ENCODE data around the gene SFMBT2.
"Not testable (repeated sequence)": the region's sequence is repeated elsewhere in the genome, so short reads cannot be mapped to it uniquely, and the experiment has no call there.

Gene SFMBT2

DNA sequence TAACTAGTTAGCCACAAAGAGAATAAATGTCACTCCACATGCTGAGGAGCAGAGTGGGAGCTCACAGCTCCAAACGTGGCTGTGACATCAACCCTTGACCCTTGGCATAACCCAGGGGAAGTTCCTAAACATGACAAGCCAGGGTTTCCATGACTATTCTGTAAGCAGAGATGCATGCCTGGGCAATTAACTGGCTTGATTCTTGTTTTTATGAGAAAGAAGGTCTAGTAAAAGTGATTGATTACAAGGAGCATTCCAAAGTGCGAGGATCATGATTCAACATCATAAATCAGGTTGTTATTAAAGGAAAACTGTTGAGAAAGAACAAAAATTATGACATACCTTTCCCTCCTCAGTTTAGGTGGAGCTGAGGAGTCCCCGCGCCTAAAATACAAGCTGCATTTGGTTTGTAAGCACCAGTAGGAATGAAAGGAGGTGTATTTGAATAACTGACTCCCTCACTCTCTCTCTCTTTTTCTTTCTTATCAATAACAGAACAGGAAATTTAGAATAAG lies 108.4 kb downstream of the SFMBT2 start:
- H3K9ac ChIP-seq (ENCODE audit: low read depth, low read length), result no peak overlapping the region
- H3K4me3 ChIP-seq (ENCODE audit: low read depth, low read length), result no peak overlapping the region
- no peaks in the 10 kb centered on the region for H3K36me3 ChIP-seq (ENCODE audit: control insufficient read depth, insufficient read depth, low read length)
- no peaks in the 10 kb centered on the region for H3K4me1 ChIP-seq (ENCODE audit: control insufficient read depth, insufficient read depth, low read length)
- H3K27me3 ChIP-seq (ENCODE audit: control insufficient read depth, insufficient read depth, low read length), result no peaks in the 10 kb centered on the region
- H3K9me3 ChIP-seq (ENCODE audit: control insufficient read depth, insufficient read depth, low read length), result no peaks in the 10 kb centered on the region

DNA sequence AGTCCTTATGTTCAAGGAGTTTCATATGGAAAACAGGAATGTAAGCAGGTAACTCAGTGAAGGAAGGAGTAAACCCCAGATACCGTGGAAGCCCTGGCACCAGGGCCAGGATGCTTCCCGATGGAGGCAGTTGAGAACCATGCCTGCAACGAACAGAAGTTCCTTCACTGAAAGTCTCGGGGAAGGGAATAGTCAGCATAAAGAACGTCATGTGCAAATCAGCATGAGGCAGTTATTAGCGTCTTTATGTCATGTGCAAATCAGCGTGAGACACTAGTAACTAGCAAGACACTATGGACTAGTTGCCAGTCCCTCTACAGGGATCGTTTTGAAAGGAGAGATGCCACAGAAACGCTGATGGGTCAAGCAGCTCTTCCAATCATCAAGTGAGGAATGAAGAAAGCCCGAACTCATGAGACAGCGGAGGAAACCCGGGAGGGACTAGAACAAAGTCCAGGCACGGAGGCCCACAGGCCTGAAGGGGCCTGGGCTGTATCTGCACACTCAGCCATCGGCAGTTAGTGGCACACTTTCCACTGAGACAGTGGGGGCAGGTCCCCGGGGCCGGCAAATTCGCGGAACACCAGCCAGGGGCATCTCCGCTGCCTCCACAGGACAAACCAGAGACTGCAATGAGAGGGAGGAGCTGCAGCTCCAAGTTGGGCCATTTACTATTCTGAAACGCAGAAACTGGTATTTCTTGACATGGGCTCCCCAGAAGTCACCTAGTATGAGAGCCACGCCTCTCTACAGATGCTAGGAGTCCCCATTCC lies 109.6 kb downstream of the SFMBT2 start:
- no peaks in the 10 kb centered on the region for H3K27me3 ChIP-seq (ENCODE audit: control insufficient read depth, insufficient read depth, low read length)
- H3K36me3 ChIP-seq (ENCODE audit: control insufficient read depth, insufficient read depth, low read length), result no peaks in the 10 kb centered on the region
- no peak overlapping the region for H3K9ac ChIP-seq (ENCODE audit: low read depth, low read length)
- no peaks in the 10 kb centered on the region for H3K9me3 ChIP-seq (ENCODE audit: control insufficient read depth, insufficient read depth, low read length)
- H3K4me1 ChIP-seq (ENCODE audit: control insufficient read depth, insufficient read depth, low read length), result no peaks in the 10 kb centered on the region
- H3K4me3 ChIP-seq (ENCODE audit: low read depth, low read length), result no peak overlapping the region

DNA sequence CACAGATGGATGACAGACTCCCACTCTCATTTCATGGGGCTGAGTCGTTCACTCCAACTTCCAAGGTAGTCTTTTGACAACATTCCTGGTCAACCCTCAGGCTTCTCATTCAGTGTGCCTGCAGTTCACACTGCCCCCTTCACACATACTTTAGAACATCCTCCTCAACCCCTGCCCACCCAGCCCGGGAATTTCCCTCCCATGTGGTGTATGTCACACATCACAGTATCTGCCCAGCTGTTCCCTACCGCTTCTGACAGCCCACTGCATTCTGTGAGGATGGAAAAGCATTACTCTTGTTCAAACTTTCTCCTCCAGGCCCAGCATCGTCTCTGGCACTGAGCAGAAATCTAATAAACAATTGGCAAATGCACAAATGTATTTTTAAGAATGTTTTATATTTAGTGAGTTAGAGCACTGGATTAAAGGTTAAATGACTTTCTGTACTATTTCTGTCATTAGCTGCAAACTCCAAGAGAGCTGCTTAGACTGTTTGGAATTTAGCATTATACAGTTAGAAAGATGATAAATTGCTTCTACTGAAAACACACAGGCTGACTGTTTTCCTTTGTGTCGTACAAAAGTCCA lies 110.4 kb downstream of the SFMBT2 start:
- H3K36me3 ChIP-seq (ENCODE audit: control insufficient read depth, insufficient read depth, low read length), result no peaks in the 10 kb centered on the region
- H3K9ac ChIP-seq (ENCODE audit: low read depth, low read length), result no peak overlapping the region
- no peaks in the 10 kb centered on the region for H3K9me3 ChIP-seq (ENCODE audit: control insufficient read depth, insufficient read depth, low read length)
- H3K4me1 ChIP-seq (ENCODE audit: control insufficient read depth, insufficient read depth, low read length), result no peaks in the 10 kb centered on the region
- H3K4me3 ChIP-seq (ENCODE audit: low read depth, low read length), result no peak overlapping the region
- H3K27me3 ChIP-seq (ENCODE audit: control insufficient read depth, insufficient read depth, low read length), result no peaks in the 10 kb centered on the region

DNA sequence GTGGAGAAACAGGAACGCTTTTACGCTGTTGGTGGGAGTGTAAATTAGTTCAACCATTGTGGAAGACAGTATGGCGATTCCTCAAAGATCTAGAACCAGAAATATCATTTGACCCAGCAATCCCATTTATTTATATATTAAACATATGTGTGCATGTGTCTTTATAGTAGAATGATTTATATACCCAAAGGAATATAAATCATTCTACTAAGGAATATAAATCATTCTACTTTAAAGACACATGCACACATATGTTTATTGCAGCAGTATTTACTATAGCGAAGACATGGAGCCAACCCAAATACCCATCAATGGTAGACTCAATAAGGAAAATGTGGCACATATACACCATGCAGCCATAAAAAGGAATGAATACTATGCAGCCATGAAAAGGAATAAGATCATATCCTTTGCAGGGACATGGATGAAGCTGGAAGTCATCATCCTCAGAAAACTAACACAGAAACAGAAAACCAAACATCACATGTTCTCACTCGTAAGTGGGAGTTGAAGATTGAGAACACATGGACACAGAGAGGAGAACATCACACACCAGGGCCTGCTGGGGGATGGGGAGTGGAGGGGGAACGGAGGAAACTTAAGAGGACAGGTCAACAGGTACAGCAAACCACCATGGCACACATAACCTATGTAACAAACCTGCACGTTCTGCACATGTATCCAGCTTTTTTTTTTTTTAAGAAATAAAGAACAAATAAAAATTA lies 111.1 kb downstream of the SFMBT2 start:
- H3K9ac ChIP-seq (ENCODE audit: low read depth, low read length); H3K27me3 ChIP-seq (ENCODE audit: control insufficient read depth, insufficient read depth, low read length); H3K36me3 ChIP-seq (ENCODE audit: control insufficient read depth, insufficient read depth, low read length); H3K9me3 ChIP-seq (ENCODE audit: control insufficient read depth, insufficient read depth, low read length); H3K4me3 ChIP-seq (ENCODE audit: low read depth, low read length); H3K4me1 ChIP-seq (ENCODE audit: control insufficient read depth, insufficient read depth, low read length): not testable (repeated sequence)

DNA sequence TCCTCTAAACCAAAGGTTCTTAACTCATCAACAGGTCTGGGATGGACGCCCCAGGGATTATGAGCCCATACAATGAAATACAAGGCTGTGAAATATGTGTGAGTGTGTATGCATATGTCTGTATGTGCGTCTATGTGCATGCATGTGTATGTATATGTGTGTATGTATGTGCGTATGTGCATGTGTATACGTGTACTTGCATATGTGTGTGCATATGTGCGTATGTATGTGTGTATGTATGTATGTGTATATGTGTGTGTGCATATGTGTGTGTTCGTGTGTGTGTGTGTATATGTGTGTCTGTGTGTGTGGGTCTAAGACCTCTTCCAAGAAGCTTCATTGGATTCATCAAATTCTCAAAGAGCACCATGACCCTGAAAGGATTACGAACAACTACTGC lies 112.3 kb downstream of the SFMBT2 start:
- H3K36me3 ChIP-seq (ENCODE audit: control insufficient read depth, insufficient read depth, low read length), result no peaks in the 10 kb centered on the region
- H3K4me1 ChIP-seq (ENCODE audit: control insufficient read depth, insufficient read depth, low read length), result no peaks in the 10 kb centered on the region
- H3K9ac ChIP-seq (ENCODE audit: low read depth, low read length), result no peak overlapping the region
- H3K9me3 ChIP-seq (ENCODE audit: control insufficient read depth, insufficient read depth, low read length), result no peaks in the 10 kb centered on the region
- H3K27me3 ChIP-seq (ENCODE audit: control insufficient read depth, insufficient read depth, low read length), result no peaks in the 10 kb centered on the region
- no peak overlapping the region for H3K4me3 ChIP-seq (ENCODE audit: low read depth, low read length)

DNA sequence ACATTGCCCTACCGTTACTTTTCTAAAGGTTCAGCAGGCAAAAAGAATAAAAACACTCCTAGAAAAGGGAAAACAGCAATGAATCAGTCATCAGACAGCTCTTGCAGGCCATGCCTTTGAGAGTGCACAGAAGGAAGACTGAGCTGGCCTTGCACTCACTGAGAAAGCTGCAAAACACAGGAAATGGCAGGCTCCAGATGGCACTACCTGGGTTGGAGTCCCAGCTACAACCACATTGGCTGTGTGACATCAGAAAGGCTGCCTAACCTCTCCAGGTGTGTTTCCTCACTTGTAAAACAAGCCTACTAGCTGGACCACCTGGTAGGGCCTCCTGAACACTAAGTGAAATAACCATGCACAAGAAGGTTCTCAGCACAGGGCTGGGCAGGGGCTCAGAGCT lies 113.7 kb downstream of the SFMBT2 start:
- no peaks in the 10 kb centered on the region for H3K36me3 ChIP-seq (ENCODE audit: control insufficient read depth, insufficient read depth, low read length)
- H3K27me3 ChIP-seq (ENCODE audit: control insufficient read depth, insufficient read depth, low read length), result no peaks in the 10 kb centered on the region
- H3K9ac ChIP-seq (ENCODE audit: low read depth, low read length), result no peak overlapping the region
- H3K9me3 ChIP-seq (ENCODE audit: control insufficient read depth, insufficient read depth, low read length), result no peaks in the 10 kb centered on the region
- no peak overlapping the region for H3K4me3 ChIP-seq (ENCODE audit: low read depth, low read length)
- H3K4me1 ChIP-seq (ENCODE audit: control insufficient read depth, insufficient read depth, low read length), result no peaks in the 10 kb centered on the region

DNA sequence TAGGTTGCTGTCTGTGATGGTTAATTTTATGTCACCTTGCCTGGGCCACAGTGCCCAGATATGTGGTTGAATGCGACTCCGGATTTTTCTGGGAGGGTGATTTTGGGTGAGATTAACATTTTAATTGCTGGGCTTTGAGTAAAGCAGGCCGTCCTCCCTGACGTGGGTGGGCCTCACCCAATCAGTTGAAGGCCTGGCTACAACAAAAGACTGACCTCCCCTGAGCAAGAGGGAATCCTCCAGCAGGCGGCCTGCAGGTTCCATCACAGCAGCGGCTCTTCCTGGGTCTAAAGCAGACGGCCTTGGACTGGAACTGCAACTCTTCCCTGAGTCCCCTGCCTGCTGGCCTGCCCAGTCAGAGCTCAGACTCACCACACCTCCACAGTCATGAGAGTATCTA lies 114.2 kb downstream of the SFMBT2 start:
- no peaks in the 10 kb centered on the region for H3K36me3 ChIP-seq (ENCODE audit: control insufficient read depth, insufficient read depth, low read length)
- no peaks in the 10 kb centered on the region for H3K9me3 ChIP-seq (ENCODE audit: control insufficient read depth, insufficient read depth, low read length)
- no peak overlapping the region for H3K9ac ChIP-seq (ENCODE audit: low read depth, low read length)
- H3K4me1 ChIP-seq (ENCODE audit: control insufficient read depth, insufficient read depth, low read length), result no peaks in the 10 kb centered on the region
- no peaks in the 10 kb centered on the region for H3K27me3 ChIP-seq (ENCODE audit: control insufficient read depth, insufficient read depth, low read length)
- H3K4me3 ChIP-seq (ENCODE audit: low read depth, low read length), result no peak overlapping the region

DNA sequence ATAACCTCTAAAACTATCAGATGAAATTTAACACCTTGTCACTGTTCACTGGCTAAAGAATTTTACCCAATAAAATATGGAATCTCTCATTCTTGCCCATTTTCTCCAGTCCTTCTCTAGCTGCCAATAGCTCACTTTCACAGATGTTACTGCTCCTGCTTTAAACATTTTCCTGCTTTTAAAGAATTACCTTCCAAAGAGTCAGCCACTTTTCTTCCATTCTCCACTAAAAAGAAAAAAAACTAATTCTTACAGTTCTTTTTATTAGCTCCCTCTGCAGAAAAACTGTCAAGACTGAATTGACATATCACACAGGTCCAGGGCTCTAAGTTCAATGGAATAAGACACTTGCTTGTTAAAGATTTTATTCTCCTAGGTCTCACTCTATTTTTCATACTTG lies 114.8 kb downstream of the SFMBT2 start:
- H3K9me3 ChIP-seq (ENCODE audit: control insufficient read depth, insufficient read depth, low read length), result no peaks in the 10 kb centered on the region
- no peaks in the 10 kb centered on the region for H3K27me3 ChIP-seq (ENCODE audit: control insufficient read depth, insufficient read depth, low read length)
- no peak overlapping the region for H3K9ac ChIP-seq (ENCODE audit: low read depth, low read length)
- H3K36me3 ChIP-seq (ENCODE audit: control insufficient read depth, insufficient read depth, low read length), result no peaks in the 10 kb centered on the region
- H3K4me3 ChIP-seq (ENCODE audit: low read depth, low read length), result no peak overlapping the region
- no peaks in the 10 kb centered on the region for H3K4me1 ChIP-seq (ENCODE audit: control insufficient read depth, insufficient read depth, low read length)

DNA sequence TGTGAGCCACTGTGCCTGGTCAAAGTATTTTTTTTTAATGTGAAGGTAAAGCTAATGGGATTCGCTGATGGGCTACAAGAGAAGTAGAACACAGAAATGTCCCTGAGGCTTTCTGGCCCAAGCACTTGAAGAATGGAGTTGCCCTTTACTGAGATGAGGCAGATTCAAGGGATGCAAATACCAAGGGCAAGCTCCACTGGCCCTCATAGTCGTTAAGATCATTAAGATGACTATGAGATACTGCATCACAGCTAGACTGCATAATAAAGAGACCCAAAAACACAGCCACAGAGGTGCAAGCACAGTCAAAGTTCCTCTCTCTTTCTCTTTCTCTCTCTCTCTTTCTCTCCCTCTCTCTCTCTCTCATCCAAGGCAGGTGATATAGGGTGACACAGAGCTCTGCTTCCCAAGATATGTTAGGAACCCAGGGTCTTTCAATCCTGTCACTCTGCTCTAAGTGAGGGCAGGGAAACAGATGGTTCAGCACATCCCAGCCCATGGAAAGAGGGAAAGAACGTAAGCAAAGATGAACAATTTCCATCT lies 117.4 kb downstream of the SFMBT2 start:
- Histone ChIP-seq H3K4me1 (ENCODE audit: control insufficient read depth, insufficient read depth, low read length) (no peaks in the 10 kb centered on the region), H3K4me3 (ENCODE audit: low read depth, low read length) (no peak overlapping the region), H3K36me3 (ENCODE audit: control insufficient read depth, insufficient read depth, low read length) (no peaks in the 10 kb centered on the region), H3K27me3 (ENCODE audit: control insufficient read depth, insufficient read depth, low read length) (no peaks in the 10 kb centered on the region), H3K9me3 (ENCODE audit: control insufficient read depth, insufficient read depth, low read length) (no peaks in the 10 kb centered on the region), H3K9ac (ENCODE audit: low read depth, low read length) (no peak overlapping the region)

DNA sequence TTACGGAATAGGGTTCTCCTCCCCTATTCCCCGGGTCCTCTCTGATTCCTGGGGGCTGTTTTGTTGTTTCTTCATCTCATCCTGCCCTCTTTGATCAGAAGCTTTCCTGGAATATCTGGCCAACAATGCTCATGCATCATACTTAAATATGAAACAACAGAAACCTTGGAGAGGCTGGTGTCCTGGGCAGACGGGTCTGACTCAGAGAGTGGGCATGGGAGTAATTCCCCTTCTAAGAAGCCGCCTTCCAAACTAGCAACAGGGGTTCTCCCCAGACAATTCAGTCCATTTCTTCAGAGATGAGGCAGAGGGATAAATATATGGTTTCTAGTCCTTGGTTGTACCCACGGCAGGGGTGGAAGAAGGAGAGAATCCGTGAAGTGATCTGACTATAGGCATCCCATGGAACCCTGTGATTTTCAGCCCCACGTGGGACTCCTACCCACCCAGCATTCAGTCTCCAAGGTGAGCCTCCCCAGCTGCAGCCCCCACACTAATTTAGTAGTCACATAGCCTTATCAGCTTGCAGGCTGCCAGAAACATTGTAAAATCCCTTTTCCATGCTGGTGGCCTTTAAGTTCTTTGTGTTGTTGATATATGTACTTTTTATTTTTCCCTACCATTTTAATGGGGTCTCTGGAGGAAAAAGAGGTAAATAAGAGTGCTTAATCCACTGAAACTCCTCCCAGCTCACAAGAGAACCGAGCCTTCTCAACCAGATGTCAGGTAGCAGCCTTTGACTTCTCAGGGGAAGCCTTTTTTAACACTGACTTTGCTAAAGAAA lies 119.2 kb downstream of the SFMBT2 start:
- no peaks in the 10 kb centered on the region for H3K36me3 ChIP-seq (ENCODE audit: control insufficient read depth, insufficient read depth, low read length)
- no peaks in the 10 kb centered on the region for H3K27me3 ChIP-seq (ENCODE audit: control insufficient read depth, insufficient read depth, low read length)
- H3K4me1 ChIP-seq (ENCODE audit: control insufficient read depth, insufficient read depth, low read length), result no peaks in the 10 kb centered on the region
- H3K9ac ChIP-seq (ENCODE audit: low read depth, low read length), result no peak overlapping the region
- no peaks in the 10 kb centered on the region for H3K9me3 ChIP-seq (ENCODE audit: control insufficient read depth, insufficient read depth, low read length)
- H3K4me3 ChIP-seq (ENCODE audit: low read depth, low read length), result no peak overlapping the region

DNA sequence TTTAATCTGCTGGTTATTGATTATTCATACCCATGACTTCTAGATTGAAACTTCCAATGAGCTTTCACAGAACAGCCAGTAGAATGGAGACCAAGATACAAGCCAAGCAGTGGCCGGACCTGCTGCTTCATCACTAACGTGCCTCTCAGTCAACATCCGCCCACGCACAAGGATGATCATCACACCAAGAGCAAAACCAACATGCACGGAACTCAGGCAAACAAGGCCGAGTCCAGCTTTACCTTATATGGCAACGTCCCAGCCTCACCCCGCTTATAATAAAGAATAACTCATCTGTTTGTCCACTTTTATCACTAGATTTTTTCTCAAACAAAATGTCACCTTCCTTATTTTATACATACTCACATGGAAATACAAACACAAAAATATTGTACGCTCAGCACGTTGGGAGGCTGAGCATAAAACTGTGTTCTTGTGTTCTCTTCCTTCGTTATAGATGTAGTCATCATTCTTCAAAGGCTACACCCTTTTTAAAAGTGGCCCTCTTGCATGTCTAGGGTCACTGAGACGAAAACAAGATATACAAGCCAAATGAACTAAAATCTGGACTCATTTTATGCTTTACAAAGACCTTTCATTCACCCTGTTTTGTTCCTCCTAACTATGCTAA lies 122.7 kb downstream of the SFMBT2 start:
- Histone ChIP-seq H3K4me3 (ENCODE audit: low read depth, low read length) (no peak overlapping the region), H3K9me3 (ENCODE audit: control insufficient read depth, insufficient read depth, low read length) (no peaks in the 10 kb centered on the region), H3K36me3 (ENCODE audit: control insufficient read depth, insufficient read depth, low read length) (no peaks in the 10 kb centered on the region), H3K4me1 (ENCODE audit: control insufficient read depth, insufficient read depth, low read length) (no peaks in the 10 kb centered on the region), H3K9ac (ENCODE audit: low read depth, low read length) (no peak overlapping the region), H3K27me3 (ENCODE audit: control insufficient read depth, insufficient read depth, low read length) (no peaks in the 10 kb centered on the region)

All from iPS-15b (cell line).